K562 (cell line): Measurements from ENCODE around the gene WSCD2. TPM values are rescaled to one million over a fixed set of nuclear protein-coding genes. Genes with fewer than 3 reads are reported as not detected.

Source experiments
- CXXC5 ChIP-seq: fragments of 250-450 bp; sonication (Bioruptor Pico); IDR thresholded peaks from 2 replicates; pipeline ENCODE4 v1.8.0; 2022; ENCODE audit warnings: inconsistent platforms, mild to moderate bottlenecking, moderate library complexity
- GATA2 ChIP-seq: sonication (generic); formaldehyde crosslinking; IDR thresholded peaks from 2 replicates; pipeline ENCODE4 v1.4.0; 2020; ENCODE audit warnings: mild to moderate bottlenecking, missing genetic modification reagents
- MYC ChIP-seq, 2 experiments: fragments of 250-450 bp in 1 of 2; sonication (Bioruptor Pico) in 1 of 2; IDR thresholded peaks; 2 replicates each; pipeline versions ENCODE4 v1.5.1 to v1.6.1; 2012 to 2021; ENCODE audit warnings: low read depth in 2 of 2, borderline replicate concordance in 1 of 2, improper control_type of control experiment in 1 of 2, low read length in 1 of 2, mild to moderate bottlenecking in 1 of 2, moderate library complexity in 1 of 2
- NFE2 ChIP-seq: IDR thresholded peaks from 2 replicates; pipeline ENCODE4 v1.6.1; 2014; ENCODE audit warnings: antibody characterized with exemption, low read depth
- RFX1 ChIP-seq: fragments of 450-650 bp; IDR thresholded peaks from 2 replicates; pipeline ENCODE4 v1.6.1; 2016; ENCODE audit warnings: mild to moderate bottlenecking, moderate library complexity
- SMARCA4 ChIP-seq: fragments of 450-650 bp; IDR thresholded peaks from 2 replicates; pipeline ENCODE4 v1.6.1; 2016
- SOX6 ChIP-seq: fragments of 450-650 bp; IDR thresholded peaks from 2 replicates; pipeline ENCODE4 v1.6.1; 2014; ENCODE audit warnings: mild to moderate bottlenecking
- SRF ChIP-seq, 2 experiments: fragments of 250-450, 450-650 bp in 1 of 2; sonication (Bioruptor Pico) in 1 of 2; sonication (generic) in 1 of 2; formaldehyde crosslinking; IDR thresholded peaks; 2 replicates each; pipeline versions ENCODE4 v1.5.0 to v1.5.1; 2020 to 2022; ENCODE audit warnings: mild to moderate bottlenecking in 1 of 2, missing genetic modification reagents in 1 of 2
- ZNF282 ChIP-seq: sonication (generic); formaldehyde crosslinking; IDR thresholded peaks from 2 replicates; pipeline ENCODE4 v1.8.1; 2023; ENCODE audit warnings: missing genetic modification reagents
- polyA plus RNA-seq, 8 experiments: library from polyadenylated mRNA; depleted of rRNA in 4 of 8; stranded (reverse) in 5 of 8; unstranded in 3 of 8; fragments of >200 nt; fragmentation: Nextera tagmentation in 2 of 8; fragmentation: Illumina TruSeq in 1 of 8; extraction: Ambion mirVana in 2 of 8; extraction: Trizol in 1 of 8; gene quantifications; 2 replicates each; pipeline versions ENCODE4 v1.2.1 to v1.2.3, GENCODE V29; 2011 to 2014; ENCODE audit warnings: inconsistent platforms in 1 of 8, missing spikeins in 1 of 8
- total RNA-seq, 7 experiments: library from RNA; depleted of rRNA in 6 of 7; stranded (reverse); fragments of >200 nt in 6 of 7; fragmentation: Illumina TruSeq in 2 of 7; extraction: Trizol in 2 of 7; gene quantifications; 2 replicates each; pipeline versions ENCODE4 v1.2.1 to v1.2.3, GENCODE V29; 2011 to 2021; ENCODE audit warnings: low replicate concordance in 1 of 7
- TF ChIP-seq, protein P1 (sequence below): sonication (generic); formaldehyde crosslinking; IDR thresholded peaks from 2 replicates; pipeline ENCODE4 v1.8.1; 2022; ENCODE audit warnings: missing genetic modification reagents
- TF ChIP-seq, protein P2 (sequence below): fragments of 450-650 bp; IDR thresholded peaks from 2 replicates; pipeline ENCODE4 v1.6.1; 2016
- TF ChIP-seq, protein P3 (sequence below): fragments of 450-650 bp; IDR thresholded peaks from 2 replicates; pipeline ENCODE4 v1.6.1; 2018; ENCODE audit not compliant: partially characterized antibody
- TF ChIP-seq, protein P4 (sequence below): fragments of 450-650 bp; IDR thresholded peaks from 2 replicates; pipeline ENCODE4 v1.6.1; 2016; ENCODE audit warnings: antibody characterized with exemption
- TF ChIP-seq, protein P5 (sequence below): sonication (generic); IDR thresholded peaks from 2 replicates; pipeline ENCODE4 v1.6.1; 2016
- TF ChIP-seq, protein P6 (sequence below): fragments of 450-650 bp; IDR thresholded peaks from 2 replicates; pipeline ENCODE4 v1.6.1; 2016; ENCODE audit warnings: missing biosample characterization, missing genetic modification characterization

WSCD2 gene
- total and polyA plus RNA-seq, 9 of the 15 experiments (the other 6 are each of a cell fraction or from before 2014, with no cell fraction given): 0.72 to 14.1 (median 4.0) TPM

DNA sequence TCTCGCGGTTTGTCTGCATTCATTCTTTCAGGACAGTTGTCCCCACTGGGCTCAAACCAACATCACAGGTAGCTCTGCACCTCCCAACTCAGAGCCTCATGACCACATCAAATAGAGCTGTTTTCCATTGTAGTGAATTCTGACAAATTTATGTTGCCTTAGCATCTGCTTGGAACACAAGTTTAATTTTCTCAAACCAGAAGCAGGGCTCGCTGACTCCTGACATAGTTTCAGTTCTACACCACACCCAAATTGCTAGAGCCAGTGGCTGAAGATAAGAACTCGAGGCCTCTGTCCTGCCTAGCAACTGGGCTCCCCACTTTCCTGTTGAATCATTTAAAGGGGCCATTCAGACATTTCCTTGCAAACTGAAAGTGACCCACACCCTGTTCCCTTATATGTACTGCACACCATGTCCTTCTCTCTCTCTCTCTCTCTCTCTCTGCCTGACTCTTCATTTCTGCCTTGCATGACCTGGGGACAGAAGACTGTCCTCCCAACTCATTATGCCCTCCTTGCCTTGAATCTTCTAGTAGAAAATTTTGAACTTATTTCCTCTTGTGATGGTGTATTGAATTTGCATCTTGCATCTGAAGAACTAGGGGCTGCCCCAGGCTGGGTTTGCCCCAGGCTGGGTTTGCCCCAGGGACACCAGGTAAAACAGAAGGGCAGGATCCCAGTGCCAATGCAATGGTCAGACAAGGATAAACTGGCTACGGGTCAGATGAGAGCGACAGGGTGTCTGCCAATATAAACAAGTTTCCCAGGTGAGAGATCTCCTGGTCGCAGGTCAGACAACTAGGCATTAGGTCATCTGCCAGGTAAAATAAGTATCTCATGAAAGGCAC lies 9.7 kb upstream of the WSCD2 start (continued):
- TF ChIP-seq, protein P1, sequence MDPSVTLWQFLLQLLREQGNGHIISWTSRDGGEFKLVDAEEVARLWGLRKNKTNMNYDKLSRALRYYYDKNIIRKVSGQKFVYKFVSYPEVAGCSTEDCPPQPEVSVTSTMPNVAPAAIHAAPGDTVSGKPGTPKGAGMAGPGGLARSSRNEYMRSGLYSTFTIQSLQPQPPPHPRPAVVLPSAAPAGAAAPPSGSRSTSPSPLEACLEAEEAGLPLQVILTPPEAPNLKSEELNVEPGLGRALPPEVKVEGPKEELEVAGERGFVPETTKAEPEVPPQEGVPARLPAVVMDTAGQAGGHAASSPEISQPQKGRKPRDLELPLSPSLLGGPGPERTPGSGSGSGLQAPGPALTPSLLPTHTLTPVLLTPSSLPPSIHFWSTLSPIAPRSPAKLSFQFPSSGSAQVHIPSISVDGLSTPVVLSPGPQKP (CRISPR knock-in tag): no peak
- TF ChIP-seq ZNF282 (CRISPR knock-in tag) (no peak), CXXC5 (CRISPR knock-in tag) (peak; percentile 26), SMARCA4 (peak; percentile 73), GATA2 (CRISPR knock-in tag) (peak; percentile 27; the same call in 1 of the 2 replicates), RFX1 (peak; percentile 71), SRF (CRISPR knock-in tag; IDR thresholded peaks at IDR 0.05) (peak in 1 of 2 experiments; percentile 91; a peak in 3 of 4 replicates), NFE2 (peak; percentile 26; the same call in 1 of the 2 replicates), SOX6 (peak; percentile 35; the same call in 1 of the 2 replicates), MYC (IDR thresholded peaks at IDR 0.05; ENCODE audit: low read depth, low read length) (peak; percentile 56; the same call in 1 of the 2 replicates), MYC (CRISPR knock-in tag; IDR thresholded peaks at IDR 0.05; ENCODE audit: borderline replicate concordance, low read depth) (no peak)
- TF ChIP-seq, protein P2, sequence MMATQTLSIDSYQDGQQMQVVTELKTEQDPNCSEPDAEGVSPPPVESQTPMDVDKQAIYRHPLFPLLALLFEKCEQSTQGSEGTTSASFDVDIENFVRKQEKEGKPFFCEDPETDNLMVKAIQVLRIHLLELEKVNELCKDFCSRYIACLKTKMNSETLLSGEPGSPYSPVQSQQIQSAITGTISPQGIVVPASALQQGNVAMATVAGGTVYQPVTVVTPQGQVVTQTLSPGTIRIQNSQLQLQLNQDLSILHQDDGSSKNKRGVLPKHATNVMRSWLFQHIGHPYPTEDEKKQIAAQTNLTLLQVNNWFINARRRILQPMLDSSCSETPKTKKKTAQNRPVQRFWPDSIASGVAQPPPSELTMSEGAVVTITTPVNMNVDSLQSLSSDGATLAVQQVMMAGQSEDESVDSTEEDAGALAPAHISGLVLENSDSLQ: 0 out of 2 replicates have a peak, but pooled peaks have one; percentile 13
- TF ChIP-seq, protein P3, sequence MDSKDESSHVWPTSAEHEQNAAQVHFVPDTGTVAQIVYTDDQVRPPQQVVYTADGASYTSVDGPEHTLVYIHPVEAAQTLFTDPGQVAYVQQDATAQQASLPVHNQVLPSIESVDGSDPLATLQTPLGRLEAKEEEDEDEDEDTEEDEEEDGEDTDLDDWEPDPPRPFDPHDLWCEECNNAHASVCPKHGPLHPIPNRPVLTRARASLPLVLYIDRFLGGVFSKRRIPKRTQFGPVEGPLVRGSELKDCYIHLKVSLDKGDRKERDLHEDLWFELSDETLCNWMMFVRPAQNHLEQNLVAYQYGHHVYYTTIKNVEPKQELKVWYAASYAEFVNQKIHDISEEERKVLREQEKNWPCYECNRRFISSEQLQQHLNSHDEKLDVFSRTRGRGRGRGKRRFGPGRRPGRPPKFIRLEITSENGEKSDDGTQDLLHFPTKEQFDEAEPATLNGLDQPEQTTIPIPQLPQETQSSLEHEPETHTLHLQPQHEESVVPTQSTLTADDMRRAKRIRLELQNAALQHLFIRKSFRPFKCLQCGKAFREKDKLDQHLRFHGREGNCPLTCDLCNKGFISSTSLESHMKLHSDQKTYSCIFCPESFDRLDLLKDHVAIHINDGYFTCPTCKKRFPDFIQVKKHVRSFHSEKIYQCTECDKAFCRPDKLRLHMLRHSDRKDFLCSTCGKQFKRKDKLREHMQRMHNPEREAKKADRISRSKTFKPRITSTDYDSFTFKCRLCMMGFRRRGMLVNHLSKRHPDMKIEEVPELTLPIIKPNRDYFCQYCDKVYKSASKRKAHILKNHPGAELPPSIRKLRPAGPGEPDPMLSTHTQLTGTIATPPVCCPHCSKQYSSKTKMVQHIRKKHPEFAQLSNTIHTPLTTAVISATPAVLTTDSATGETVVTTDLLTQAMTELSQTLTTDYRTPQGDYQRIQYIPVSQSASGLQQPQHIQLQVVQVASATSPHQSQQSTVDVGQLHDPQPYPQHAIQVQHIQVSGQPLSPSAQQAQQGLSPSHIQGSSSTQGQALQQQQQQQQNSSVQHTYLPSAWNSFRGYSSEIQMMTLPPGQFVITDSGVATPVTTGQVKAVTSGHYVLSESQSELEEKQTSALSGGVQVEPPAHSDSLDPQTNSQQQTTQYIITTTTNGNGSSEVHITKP: peak; percentile 76
- TF ChIP-seq, protein P4, sequence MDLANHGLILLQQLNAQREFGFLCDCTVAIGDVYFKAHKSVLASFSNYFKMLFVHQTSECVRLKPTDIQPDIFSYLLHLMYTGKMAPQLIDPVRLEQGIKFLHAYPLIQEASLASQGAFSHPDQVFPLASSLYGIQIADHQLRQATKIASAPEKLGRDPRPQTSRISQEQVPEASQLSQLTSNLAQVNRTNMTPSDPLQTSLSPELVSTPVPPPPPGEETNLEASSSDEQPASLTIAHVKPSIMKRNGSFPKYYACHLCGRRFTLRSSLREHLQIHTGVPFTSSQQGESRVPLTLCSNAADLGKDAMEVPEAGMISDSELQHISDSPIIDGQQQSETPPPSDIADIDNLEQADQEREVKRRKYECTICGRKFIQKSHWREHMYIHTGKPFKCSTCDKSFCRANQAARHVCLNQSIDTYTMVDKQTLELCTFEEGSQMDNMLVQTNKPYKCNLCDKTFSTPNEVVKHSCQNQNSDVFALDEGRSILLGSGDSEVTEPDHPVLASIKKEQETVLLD: peak; percentile 42; the same call in 1 of the 2 replicates
- TF ChIP-seq, protein P5, sequence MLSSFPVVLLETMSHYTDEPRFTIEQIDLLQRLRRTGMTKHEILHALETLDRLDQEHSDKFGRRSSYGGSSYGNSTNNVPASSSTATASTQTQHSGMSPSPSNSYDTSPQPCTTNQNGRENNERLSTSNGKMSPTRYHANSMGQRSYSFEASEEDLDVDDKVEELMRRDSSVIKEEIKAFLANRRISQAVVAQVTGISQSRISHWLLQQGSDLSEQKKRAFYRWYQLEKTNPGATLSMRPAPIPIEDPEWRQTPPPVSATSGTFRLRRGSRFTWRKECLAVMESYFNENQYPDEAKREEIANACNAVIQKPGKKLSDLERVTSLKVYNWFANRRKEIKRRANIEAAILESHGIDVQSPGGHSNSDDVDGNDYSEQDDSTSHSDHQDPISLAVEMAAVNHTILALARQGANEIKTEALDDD: peak; percentile 23; the same call in 1 of the 2 replicates
- TF ChIP-seq, protein P6, sequence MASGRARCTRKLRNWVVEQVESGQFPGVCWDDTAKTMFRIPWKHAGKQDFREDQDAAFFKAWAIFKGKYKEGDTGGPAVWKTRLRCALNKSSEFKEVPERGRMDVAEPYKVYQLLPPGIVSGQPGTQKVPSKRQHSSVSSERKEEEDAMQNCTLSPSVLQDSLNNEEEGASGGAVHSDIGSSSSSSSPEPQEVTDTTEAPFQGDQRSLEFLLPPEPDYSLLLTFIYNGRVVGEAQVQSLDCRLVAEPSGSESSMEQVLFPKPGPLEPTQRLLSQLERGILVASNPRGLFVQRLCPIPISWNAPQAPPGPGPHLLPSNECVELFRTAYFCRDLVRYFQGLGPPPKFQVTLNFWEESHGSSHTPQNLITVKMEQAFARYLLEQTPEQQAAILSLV (tag): 0 out of 2 replicates have a peak, but pooled peaks have one; percentile 51
